Testis (tissue), 3 donors: ENCODE data around the gene CYP4F2. TPM values are rescaled to one million over a fixed set of nuclear protein-coding genes. Genes with fewer than 3 reads are reported as not detected.
"Not testable (repeated sequence)": the region's sequence is repeated elsewhere in the genome, so short reads cannot be mapped to it uniquely, and the experiment has no call there.

Source experiments
- DNase-seq: peaks from one replicate; pipeline ENCODE4 v3.0.0-alpha.2; 2019
- H3K27ac ChIP-seq, 2 donors: fragments of 200-600 bp; sonication (generic); one replicate each; pipeline ENCODE4 v1.5.1; 2019
- H3K27me3 ChIP-seq: fragments of 200-600 bp; sonication (generic); one replicate; pipeline ENCODE4 v1.5.1; 2019
- H3K36me3 ChIP-seq: fragments of 200-600 bp; sonication (generic); one replicate; pipeline ENCODE4 v1.5.1; 2017; ENCODE audit warnings: low read depth; ENCODE audit errors: missing control alignments
- H3K4me1 ChIP-seq: fragments of 200-600 bp; sonication (generic); one replicate; pipeline ENCODE4 v1.5.1; 2019
- H3K4me3 ChIP-seq, 2 donors: fragments of 200-600 bp; sonication (generic); one replicate each; pipeline ENCODE4 v1.5.1; 2017 to 2019
- H3K9me3 ChIP-seq: fragments of 200-600 bp; sonication (generic); one replicate; pipeline ENCODE4 v1.5.1; 2017
- CTCF ChIP-seq, 3 experiments: fragments of 450-650 bp in 2 of 3; fragments of 200-600 bp in 1 of 3; sonication (generic) in 1 of 3; IDR thresholded peaks; one replicate each; pipeline ENCODE4 v1.5.1; 2016 to 2019; ENCODE audit warnings: antibody characterized with exemption in 3 of 3, mild to moderate bottlenecking in 2 of 3, moderate library complexity in 1 of 3
- POLR2A ChIP-seq: fragments of 450-650 bp; IDR thresholded peaks from one replicate; pipeline ENCODE4 v1.6.1; 2017; ENCODE audit warnings: antibody characterized with exemption, mild to moderate bottlenecking, moderate library complexity
- WGBS, 2 donors: methylation state at CpG; one replicate each; pipeline ENCODE4 v1.1.5; 2018; 5-methylcytosine and 5-hydroxymethylcytosine counted together
- intact Hi-C: fragments of 100-400 bp; cut with DNase I; formaldehyde crosslinking; loops from one replicate; pipeline ENCODE4 v1.15.1; 2023; ENCODE audit warnings: low total_unique reads
- polyA plus RNA-seq: library from polyadenylated mRNA; stranded (reverse); fragments of 350-450 nt; fragmentation: Illumina TruSeq; extraction: RNeasy Lipid Tissue Mini Kit (QIAGEN cat#74804); gene quantifications from one replicate; pipeline ENCODE4 v1.2.3, GENCODE V29; 2014; ENCODE audit warnings: low read depth, low replicate concordance; ENCODE audit not compliant: insufficient read depth
- total RNA-seq, 2 donors: library from RNA; depleted of rRNA; stranded (reverse); fragments of >200 nt; gene quantifications; one replicate each; pipeline ENCODE4 v1.2.3, GENCODE V29; 2016

Gene CYP4F2
- total and polyA plus RNA-seq, 3 donors from 2014 or later, result 1.8 to 4.1 (median 3.3) TPM

- Histone ChIP-seq H3K27ac (no peak overlapping the region), H3K4me1 (no peaks in the 10 kb centered on the region), H3K36me3 (no peaks in the 10 kb centered on the region), H3K4me3 (no peak overlapping the region), H3K27me3 (no peaks in the 10 kb centered on the region), H3K9me3 (no peaks in the 10 kb centered on the region)
- no peak for DNase-seq
- WGBS, 2 donors, result 53 to 56% methylated on average over 7 of the region's 7 CpGs
- intact Hi-C loops, result no loop called here
- TF ChIP-seq CTCF (IDR thresholded peaks at IDR 0.05) (no peak), POLR2A (no peak)
These were observed 35.4 kb downstream of the CYP4F2 start for GRCh38 chr19:15862444-15862843.

- Histone ChIP-seq H3K36me3 (no peaks in the 10 kb centered on the region), H3K27me3 (no peaks in the 10 kb centered on the region)
These were observed 37.4 kb downstream of the CYP4F2 start for GRCh38 chr19:15860522-15860921.

DNA sequence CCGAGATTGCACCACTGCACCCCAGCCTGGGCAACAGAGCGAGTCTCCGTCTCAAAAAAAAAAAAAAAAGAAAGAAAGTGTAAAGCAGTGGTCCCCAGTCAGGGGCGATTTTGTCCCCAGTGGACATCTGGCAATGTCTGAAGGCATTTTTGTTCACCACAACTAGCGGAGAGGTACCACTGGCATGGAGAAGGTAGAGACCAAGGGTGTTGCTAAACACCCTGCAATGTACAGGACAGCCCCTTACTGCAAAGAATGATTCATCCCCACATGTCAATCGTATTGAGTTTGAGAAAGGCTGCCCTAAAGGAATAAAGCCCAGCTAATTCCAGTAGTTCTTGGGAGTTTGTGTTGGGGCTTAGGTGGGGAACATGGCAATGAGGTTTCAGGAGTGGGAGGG, 38.7 kb downstream of the CYP4F2 start:
- H3K27ac ChIP-seq, result no peak overlapping the region
- no peaks in the 10 kb centered on the region for H3K36me3 ChIP-seq
- H3K9me3 ChIP-seq, result no peaks in the 10 kb centered on the region
- intact Hi-C loops, result no loop called here
- no peaks in the 10 kb centered on the region for H3K4me1 ChIP-seq
- no peaks in the 10 kb centered on the region for H3K27me3 ChIP-seq
- DNase-seq, result no peak
- H3K4me3 ChIP-seq, result no peak overlapping the region
- no peak for TF ChIP-seq CTCF (IDR thresholded peaks at IDR 0.05)
- no peak for TF ChIP-seq POLR2A
- WGBS, 2 donors, result 81 to 84% methylated on average over 6 of the region's 6 CpGs

More at GRCh38 chr19:15860522-15860921, 37.4 kb downstream of the CYP4F2 start:
- no peaks in the 10 kb centered on the region for H3K4me1 ChIP-seq
- H3K4me3 ChIP-seq, result no peak overlapping the region
- no peaks in the 10 kb centered on the region for H3K9me3 ChIP-seq
- intact Hi-C loops, result no loop called here
- TF ChIP-seq CTCF (IDR thresholded peaks at IDR 0.05) (no peak), POLR2A (no peak)
- DNase-seq, result no peak
- no peak overlapping the region for H3K27ac ChIP-seq
- WGBS, 2 donors, result 76% methylated on average over 6 of the region's 6 CpGs

GRCh38 chr19:15850385-15850784, 47.5 kb downstream of the CYP4F2 start:
- WGBS, 2 donors, result 81 to 86% methylated on average over 3 of the region's 3 CpGs
- Histone ChIP-seq H3K36me3 (no peaks in the 10 kb centered on the region), H3K4me1 (no peaks in the 10 kb centered on the region), H3K9me3 (no peaks in the 10 kb centered on the region), H3K4me3 (no peak overlapping the region), H3K27ac (no peak overlapping the region), H3K27me3 (no peaks in the 10 kb centered on the region)
- TF ChIP-seq CTCF (IDR thresholded peaks at IDR 0.05) (no peak), POLR2A (no peak)
- intact Hi-C loops, result no loop called here
- DNase-seq, result no peak

DNA sequence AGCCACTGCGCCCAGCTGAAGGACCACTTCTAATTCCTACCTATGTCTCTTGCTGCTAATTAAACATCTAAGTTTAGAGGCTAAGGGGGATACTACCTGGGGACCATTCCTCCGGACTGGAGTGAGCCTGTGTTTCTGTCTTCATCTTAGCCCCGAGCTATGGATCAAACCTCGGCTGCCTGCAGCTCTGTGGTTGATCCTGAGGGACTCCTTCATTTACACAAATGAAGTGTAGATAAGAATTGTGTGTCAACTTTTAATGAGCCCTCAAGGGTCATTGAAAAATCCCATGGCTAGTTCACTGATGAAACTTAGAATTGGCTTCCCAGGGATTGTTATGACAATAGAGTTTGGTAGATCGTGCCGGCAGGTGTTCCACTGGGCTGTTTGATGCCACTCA, 51.0 kb downstream of the CYP4F2 start:
- Histone ChIP-seq H3K27me3 (no peaks in the 10 kb centered on the region), H3K4me1 (no peaks in the 10 kb centered on the region), H3K4me3 (no peak overlapping the region), H3K9me3 (no peaks in the 10 kb centered on the region), H3K36me3 (no peaks in the 10 kb centered on the region), H3K27ac (no peak overlapping the region)
- intact Hi-C loops, result no loop called here
- TF ChIP-seq CTCF (IDR thresholded peaks at IDR 0.05), result no peak
- TF ChIP-seq POLR2A, result no peak
- WGBS, 2 donors, result 84 to 85% methylated on average over 4 to 6 of the region's 6 CpGs
- no peak for DNase-seq

DNA sequence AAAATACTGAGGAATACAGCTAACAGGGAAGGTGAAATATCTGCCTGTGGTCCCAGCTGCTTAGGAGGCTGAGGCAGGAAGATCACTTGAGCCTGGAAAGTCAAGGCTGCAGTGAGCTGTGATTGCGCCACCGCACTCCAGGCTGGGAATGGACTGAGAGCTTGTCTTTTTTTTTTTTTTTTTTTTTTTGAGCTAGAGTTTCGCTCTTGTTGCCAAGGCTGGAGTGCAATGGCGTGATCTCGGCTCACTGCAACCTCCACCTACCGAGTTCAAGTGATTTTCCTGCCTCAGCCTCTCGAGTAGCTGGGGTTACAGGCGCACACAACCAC, 54.0 kb downstream of the CYP4F2 start:
- 78 to 80% methylated on average over 8 of the region's 8 CpGs for WGBS, 2 donors
- H3K27ac ChIP-seq, H3K9me3 ChIP-seq, H3K36me3 ChIP-seq, H3K4me1 ChIP-seq, intact Hi-C loops, H3K4me3 ChIP-seq, DNase-seq, H3K27me3 ChIP-seq: not testable (repeated sequence)
